Panc1 (cell line): Measurements from ENCODE around the gene MTERF4. TPM values are rescaled to one million over a fixed set of nuclear protein-coding genes. Genes with fewer than 3 reads are reported as not detected.

Experiments
- ATAC-seq: fragments of 200-7000 bp; cut with Tn5 transposase; 2 replicates; pipeline ENCODE4 v1.9.1; 2020; ENCODE audit warnings: mild to moderate bottlenecking, moderate library complexity
- BruUV-seq: library from RNA; stranded (reverse); fragments of 400-500 nt; replicated peaks from 2 replicates; lab custom pipeline; 2021; lab: Mats Ljungman, UMichigan
- CTCF ChIA-PET: fragments of 300-600 bp; sonication (Branson Sonifier 250); formaldehyde crosslinking; loops from one replicate; lab custom pipeline; 2022; ENCODE audit warnings: antibody characterized with exemption; lab: Charles Lee
- POLR2A ChIA-PET: fragments of 300-600 bp; sonication (Branson Sonifier 250); formaldehyde crosslinking; loops from one replicate; lab custom pipeline; 2022; ENCODE audit warnings: antibody characterized with exemption; lab: Charles Lee
- DNase-seq: peaks from one replicate; pipeline ENCODE4 v3.0.0-alpha.2; 2010; ENCODE audit warnings: low read depth, low spot score
- H3K27ac ChIP-seq: 2 replicates; pipeline ENCODE4 v1.5.1; 2011; ENCODE audit warnings: mild to moderate bottlenecking, low read length, inconsistent platforms
- H3K27me3 ChIP-seq: fragments of 200-500 bp; sonication (Bioruptor generic); 2 replicates; pipeline ENCODE4 v1.6.0; 2014; ENCODE audit warnings: low read length, inconsistent platforms; ENCODE audit not compliant: control insufficient read depth, insufficient read depth
- H3K36me3 ChIP-seq: fragments of 200-500 bp; sonication (Bioruptor generic); 2 replicates; pipeline ENCODE4 v1.5.1; 2014; ENCODE audit warnings: inconsistent platforms, mild to moderate bottlenecking, low read length, moderate library complexity; ENCODE audit not compliant: control insufficient read depth, insufficient read depth
- H3K4me1 ChIP-seq: 2 replicates; pipeline ENCODE4 v1.5.1; 2011; ENCODE audit warnings: inconsistent platforms, mild to moderate bottlenecking, low read length, moderate library complexity; ENCODE audit not compliant: control insufficient read depth, insufficient read depth
- H3K4me3 ChIP-seq, 2 experiments: 2 replicates each; pipeline ENCODE4 v1.5.1; 2011 to 2012; ENCODE audit warnings: low read depth in 2 of 2, low read length in 2 of 2, mild to moderate bottlenecking in 2 of 2, inconsistent platforms in 1 of 2, moderate library complexity in 1 of 2
- H3K9me3 ChIP-seq: fragments of 200-500 bp; sonication (Bioruptor generic); 2 replicates; pipeline ENCODE4 v1.5.1; 2014; ENCODE audit warnings: low read depth, mild to moderate bottlenecking, inconsistent platforms, low read length, moderate library complexity; ENCODE audit not compliant: control insufficient read depth, insufficient read depth
- POLR2AphosphoS5 ChIP-seq: IDR thresholded peaks from 2 replicates; pipeline ENCODE4 v1.6.1; 2012; ENCODE audit warnings: mild to moderate bottlenecking, low read depth, low read length, moderate library complexity
- SIN3A ChIP-seq: IDR thresholded peaks from 2 replicates; pipeline ENCODE4 v1.6.1; 2012; ENCODE audit warnings: low read depth, mild to moderate bottlenecking, low read length, moderate library complexity, borderline replicate concordance; ENCODE audit not compliant: insufficient read depth
- TCF7L2 ChIP-seq: IDR thresholded peaks from 2 replicates; pipeline ENCODE4 v1.6.1; 2011; ENCODE audit warnings: mild to moderate bottlenecking, low read depth, low read length, inconsistent platforms
- in situ Hi-C: cut with HindIII; loops from 2 replicates; pipeline ENCODE4 v1.10.0; 2016; ENCODE audit warnings: low sequenced_read_pairs, low pct_unique_long_range_greater_than_20kb
- intact Hi-C: fragments of 100-400 bp; cut with micrococcal nuclease; formaldehyde crosslinking; loops from one replicate; pipeline ENCODE4 v1.10.0; 2022; ENCODE audit not compliant: unreplicated experiment
- total RNA-seq: library from RNA; stranded (reverse); gene quantifications from one replicate; pipeline ENCODE4 v1.2.1, GENCODE V29; 2021; ENCODE audit not compliant: unreplicated experiment
- TF ChIP-seq, protein P1 (sequence below), 2 experiments: IDR thresholded peaks; 2 replicates each; pipeline ENCODE4 v1.6.1; 2011 to 2012; ENCODE audit warnings: low read depth in 2 of 2, control low read depth in 1 of 2, low read length in 1 of 2, mild to moderate bottlenecking in 1 of 2, moderate library complexity in 1 of 2; ENCODE audit not compliant: insufficient read depth in 1 of 2
- TF ChIP-seq, protein P2 (sequence below): fragments of 450-650 bp; IDR thresholded peaks from 2 replicates; pipeline ENCODE4 v1.5.1; 2017; ENCODE audit warnings: mild to moderate bottlenecking

Gene MTERF4
- total RNA-seq, 1 experiment from 2014 or later = 28.9 TPM

DNA sequence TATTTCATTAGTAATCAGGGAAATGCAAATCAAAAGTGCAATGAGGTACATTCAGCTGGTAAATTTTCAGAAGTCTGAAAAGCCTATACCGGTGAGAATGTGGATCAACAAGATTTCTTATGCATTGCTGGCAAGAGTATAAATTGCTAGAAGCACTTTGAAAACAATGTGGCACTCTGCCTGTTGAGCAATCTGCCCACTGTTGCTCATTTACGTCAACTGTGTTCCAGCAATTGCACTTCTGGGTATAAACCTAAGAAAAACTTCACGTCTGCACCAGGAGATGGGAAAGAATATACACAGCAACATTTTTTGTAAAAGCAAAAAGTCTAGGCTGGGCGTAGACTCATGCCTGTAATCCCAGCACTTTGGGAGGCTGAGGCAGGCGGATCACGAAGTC is 40.8 kb downstream of the MTERF4 start:
- ChIA-PET POLR2A (no interaction called here), CTCF (no interaction called here)
- DNase-seq (no peak), ATAC-seq (no peak)
- TF ChIP-seq TCF7L2 (no peak), POLR2AphosphoS5 (no peak), SIN3A (no peak)
- TF ChIP-seq, protein P1, sequence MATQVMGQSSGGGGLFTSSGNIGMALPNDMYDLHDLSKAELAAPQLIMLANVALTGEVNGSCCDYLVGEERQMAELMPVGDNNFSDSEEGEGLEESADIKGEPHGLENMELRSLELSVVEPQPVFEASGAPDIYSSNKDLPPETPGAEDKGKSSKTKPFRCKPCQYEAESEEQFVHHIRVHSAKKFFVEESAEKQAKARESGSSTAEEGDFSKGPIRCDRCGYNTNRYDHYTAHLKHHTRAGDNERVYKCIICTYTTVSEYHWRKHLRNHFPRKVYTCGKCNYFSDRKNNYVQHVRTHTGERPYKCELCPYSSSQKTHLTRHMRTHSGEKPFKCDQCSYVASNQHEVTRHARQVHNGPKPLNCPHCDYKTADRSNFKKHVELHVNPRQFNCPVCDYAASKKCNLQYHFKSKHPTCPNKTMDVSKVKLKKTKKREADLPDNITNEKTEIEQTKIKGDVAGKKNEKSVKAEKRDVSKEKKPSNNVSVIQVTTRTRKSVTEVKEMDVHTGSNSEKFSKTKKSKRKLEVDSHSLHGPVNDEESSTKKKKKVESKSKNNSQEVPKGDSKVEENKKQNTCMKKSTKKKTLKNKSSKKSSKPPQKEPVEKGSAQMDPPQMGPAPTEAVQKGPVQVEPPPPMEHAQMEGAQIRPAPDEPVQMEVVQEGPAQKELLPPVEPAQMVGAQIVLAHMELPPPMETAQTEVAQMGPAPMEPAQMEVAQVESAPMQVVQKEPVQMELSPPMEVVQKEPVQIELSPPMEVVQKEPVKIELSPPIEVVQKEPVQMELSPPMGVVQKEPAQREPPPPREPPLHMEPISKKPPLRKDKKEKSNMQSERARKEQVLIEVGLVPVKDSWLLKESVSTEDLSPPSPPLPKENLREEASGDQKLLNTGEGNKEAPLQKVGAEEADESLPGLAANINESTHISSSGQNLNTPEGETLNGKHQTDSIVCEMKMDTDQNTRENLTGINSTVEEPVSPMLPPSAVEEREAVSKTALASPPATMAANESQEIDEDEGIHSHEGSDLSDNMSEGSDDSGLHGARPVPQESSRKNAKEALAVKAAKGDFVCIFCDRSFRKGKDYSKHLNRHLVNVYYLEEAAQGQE (IDR thresholded peaks at IDR 0.05; ENCODE audit: insufficient read depth in 1 of 2, low read depth in 2 of 2, low read length in 1 of 2) = no peak
- TF ChIP-seq, protein P2, sequence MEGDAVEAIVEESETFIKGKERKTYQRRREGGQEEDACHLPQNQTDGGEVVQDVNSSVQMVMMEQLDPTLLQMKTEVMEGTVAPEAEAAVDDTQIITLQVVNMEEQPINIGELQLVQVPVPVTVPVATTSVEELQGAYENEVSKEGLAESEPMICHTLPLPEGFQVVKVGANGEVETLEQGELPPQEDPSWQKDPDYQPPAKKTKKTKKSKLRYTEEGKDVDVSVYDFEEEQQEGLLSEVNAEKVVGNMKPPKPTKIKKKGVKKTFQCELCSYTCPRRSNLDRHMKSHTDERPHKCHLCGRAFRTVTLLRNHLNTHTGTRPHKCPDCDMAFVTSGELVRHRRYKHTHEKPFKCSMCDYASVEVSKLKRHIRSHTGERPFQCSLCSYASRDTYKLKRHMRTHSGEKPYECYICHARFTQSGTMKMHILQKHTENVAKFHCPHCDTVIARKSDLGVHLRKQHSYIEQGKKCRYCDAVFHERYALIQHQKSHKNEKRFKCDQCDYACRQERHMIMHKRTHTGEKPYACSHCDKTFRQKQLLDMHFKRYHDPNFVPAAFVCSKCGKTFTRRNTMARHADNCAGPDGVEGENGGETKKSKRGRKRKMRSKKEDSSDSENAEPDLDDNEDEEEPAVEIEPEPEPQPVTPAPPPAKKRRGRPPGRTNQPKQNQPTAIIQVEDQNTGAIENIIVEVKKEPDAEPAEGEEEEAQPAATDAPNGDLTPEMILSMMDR = no peak
- no peak overlapping the region for H3K27ac ChIP-seq
- no peaks in the 10 kb centered on the region for H3K36me3 ChIP-seq
- H3K27me3 ChIP-seq = no peaks in the 10 kb centered on the region
- H3K4me1 ChIP-seq = no peaks in the 10 kb centered on the region
- H3K9me3 ChIP-seq = no peaks in the 10 kb centered on the region
- in situ Hi-C loops = no loop called here
- no TSS peak for BruUV-seq
- intact Hi-C loops = no loop called here
- no peak overlapping the region for H3K4me3 ChIP-seq

DNA sequence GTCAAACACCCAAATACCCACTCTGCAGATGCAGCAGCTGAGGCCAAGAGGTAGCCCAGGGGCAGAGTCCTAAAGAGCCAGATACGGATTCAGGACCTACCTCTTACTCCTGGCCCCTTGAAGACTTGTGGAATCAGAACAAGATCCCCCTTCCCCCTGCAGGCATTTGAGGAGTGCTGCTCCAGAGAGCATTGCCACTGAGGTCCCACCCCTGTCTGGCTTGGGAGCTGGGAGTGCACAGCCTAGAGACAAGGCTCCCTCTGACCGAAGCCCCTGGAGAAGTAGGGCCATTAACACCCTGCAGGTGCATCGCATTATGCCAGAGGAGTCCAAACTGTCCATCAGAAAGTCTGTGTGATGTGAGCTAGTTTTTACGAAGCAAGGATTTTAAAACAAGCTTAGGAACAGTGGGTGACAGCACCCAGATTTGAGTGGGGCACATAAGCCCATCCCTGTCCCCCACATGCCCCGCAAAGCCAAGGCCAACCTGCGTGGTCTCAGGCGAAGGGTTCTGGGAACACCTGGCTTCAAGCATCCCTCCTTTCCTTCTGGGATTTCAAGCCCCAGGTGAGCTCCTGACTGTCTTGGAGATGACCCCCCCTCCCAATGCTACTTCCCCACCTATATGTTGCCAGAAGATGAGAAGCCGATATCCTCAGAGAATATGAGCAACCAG is 48.4 kb downstream of the MTERF4 start:
- Histone ChIP-seq H3K9me3 (no peaks in the 10 kb centered on the region), H3K27me3 (no peaks in the 10 kb centered on the region), H3K27ac (no peak overlapping the region), H3K36me3 (no peaks in the 10 kb centered on the region), H3K4me3 (no peak overlapping the region), H3K4me1 (no peaks in the 10 kb centered on the region)
- ChIA-PET CTCF (no interaction called here), POLR2A (interaction anchor here (0.5 kb wide), 1 partner anchor 16 kb away, joined by 5 read pairs; no protein-coding TSS in a partner anchor)
- no TSS peak for BruUV-seq
- no peak for ATAC-seq
- in situ Hi-C loops = no loop called here
- TF ChIP-seq SIN3A = no peak
- TF ChIP-seq, protein P2 = no peak
- TF ChIP-seq, protein P1 (IDR thresholded peaks at IDR 0.05; ENCODE audit: insufficient read depth in 1 of 2, low read depth in 2 of 2, low read length in 1 of 2) = no peak
- TF ChIP-seq TCF7L2 = no peak
- TF ChIP-seq POLR2AphosphoS5 = no peak
- intact Hi-C loops = no loop called here
- DNase-seq = no peak
